ENCODE results near the gene HUS1B.
A peak's percentile ranks its signal among the peaks of the same experiment; 100 is the strongest.
"Not testable (repeated sequence)": the region's sequence is repeated elsewhere in the genome, so short reads cannot be mapped to it uniquely, and the experiment has no call there.

HUS1B gene

GRCh38 chr6:656460-657252, at the start of gene HUS1B:
Gene HUS1B, minus strand, starts transcription at chr6:657100. Its CDS starts 156 bp downstream, at chr6:656944.
- no peak for DNase-seq

GRCh38 chr6:706146-706545, 49.2 kb upstream of the HUS1B start:
- no peak for DNase-seq

- no peak for DNase-seq
These were observed 48.1 kb upstream of the HUS1B start for GRCh38 chr6:705047-705446.

- no peak for DNase-seq
These were observed 47.1 kb upstream of the HUS1B start for GRCh38 chr6:704046-704445.

GRCh38 chr6:703552-703951, 46.7 kb upstream of the HUS1B start:
- no peak for DNase-seq

- no peak for DNase-seq
These were observed 45.0 kb upstream of the HUS1B start for GRCh38 chr6:701700-702479.

GRCh38 chr6:701215-701614, 44.3 kb upstream of the HUS1B start:
- no peak for DNase-seq

- DNase-seq, result no peak
These were observed 43.6 kb upstream of the HUS1B start for GRCh38 chr6:700490-700889.

GRCh38 chr6:699319-699718, 42.4 kb upstream of the HUS1B start:
- no peak for DNase-seq

GRCh38 chr6:694431-695126, 37.7 kb upstream of the HUS1B start:
- DNase-seq, result not testable (repeated sequence)

- DNase-seq, result no peak
These were observed 36.8 kb upstream of the HUS1B start for GRCh38 chr6:693723-694009.

GRCh38 chr6:692858-693722, 36.2 kb upstream of the HUS1B start, which contains the start of gene EXOC2:
Gene EXOC2, minus strand, starts transcription at chr6:693139. Its CDS starts 55,321 bp downstream, at chr6:637818.
- peak; percentile 89 for DNase-seq

- DNase-seq, result peak; percentile 83
These were observed 35.5 kb upstream of the HUS1B start for GRCh38 chr6:692356-692851.

GRCh38 chr6:689223-689622, 32.3 kb upstream of the HUS1B start:
- no peak for DNase-seq

GRCh38 chr6:686497-686896, 29.6 kb upstream of the HUS1B start:
- no peak for DNase-seq

GRCh38 chr6:684831-685636, 28.1 kb upstream of the HUS1B start:
- DNase-seq, result peak; percentile 38

GRCh38 chr6:683742-684440, 27.0 kb upstream of the HUS1B start:
- no peak for DNase-seq

- no peak for DNase-seq
These were observed 23.9 kb upstream of the HUS1B start for GRCh38 chr6:680666-681340.

- no peak for DNase-seq
These were observed 23.4 kb upstream of the HUS1B start for GRCh38 chr6:680251-680650.

GRCh38 chr6:679282-679681, 22.4 kb upstream of the HUS1B start:
- DNase-seq, result no peak

Measured in stimulated activated CD8-positive, alpha-beta memory T cell treated with anti-CD3 and anti-CD28 coated beads, Interleukin-4, amount 100 ng/mL, for 48 hours (primary cell).